Skin epidermis (tissue), 12 donors: Measurements from ENCODE around the gene CSNK1A1.
A peak's percentile ranks its signal among the peaks of the same experiment; 100 is the strongest.
"Not testable (repeated sequence)": the region's sequence is repeated elsewhere in the genome, so short reads cannot be mapped to it uniquely, and the experiment has no call there.

ENCODE experiments used
- H3K27ac ChIP-seq, 21 experiments: fragments of 200-600 bp; sonication (generic) in 11 of 21; one replicate each; pipeline ENCODE4 v1.5.0; 2020; ENCODE audit warnings: mild to moderate bottlenecking in 3 of 21, inconsistent platforms in 2 of 21, moderate library complexity in 2 of 21
- H3K4me3 ChIP-seq, 7 experiments: fragments of 200-600 bp; sonication (generic) in 2 of 7; one replicate each; pipeline ENCODE4 v1.5.0; 2020; ENCODE audit warnings: inconsistent platforms in 2 of 7, mild to moderate bottlenecking in 2 of 7, moderate library complexity in 1 of 7

CSNK1A1 gene

DNA sequence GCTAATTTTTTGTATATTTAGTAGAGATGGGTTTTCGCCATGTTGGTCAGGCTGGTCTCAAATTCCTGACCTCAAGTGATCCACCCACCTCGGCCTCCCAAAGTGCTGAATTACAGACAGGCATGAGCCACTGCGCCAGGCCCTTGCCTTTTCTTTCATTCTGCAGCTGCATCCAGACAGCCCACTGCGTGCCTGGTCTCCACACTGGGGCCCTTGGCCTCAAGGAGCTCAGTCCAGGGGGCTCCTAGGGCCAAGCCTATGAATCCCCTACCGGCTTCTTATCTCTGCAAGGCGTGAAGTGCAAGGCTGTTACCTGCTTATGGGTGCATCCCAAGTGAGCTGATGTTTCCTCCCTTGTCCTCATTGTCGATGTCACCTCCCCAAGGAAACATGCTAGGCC lies 78.8 kb downstream of the CSNK1A1 start:
- H3K27ac ChIP-seq: peak overlapping the region in 16 of 21 experiments; percentile 7 to 76 (median 62)

GRCh38 chr5:149471406-149472183 lies 79.6 kb downstream of the CSNK1A1 start:
- Histone ChIP-seq H3K4me3 (no peak overlapping the region), H3K27ac (peak overlapping the region in 17 of 21 experiments; percentile 7 to 76 (median 65))

More for the DNA sequence above, 78.8 kb downstream of the CSNK1A1 start:
- H3K4me3 ChIP-seq: no peak overlapping the region

DNA sequence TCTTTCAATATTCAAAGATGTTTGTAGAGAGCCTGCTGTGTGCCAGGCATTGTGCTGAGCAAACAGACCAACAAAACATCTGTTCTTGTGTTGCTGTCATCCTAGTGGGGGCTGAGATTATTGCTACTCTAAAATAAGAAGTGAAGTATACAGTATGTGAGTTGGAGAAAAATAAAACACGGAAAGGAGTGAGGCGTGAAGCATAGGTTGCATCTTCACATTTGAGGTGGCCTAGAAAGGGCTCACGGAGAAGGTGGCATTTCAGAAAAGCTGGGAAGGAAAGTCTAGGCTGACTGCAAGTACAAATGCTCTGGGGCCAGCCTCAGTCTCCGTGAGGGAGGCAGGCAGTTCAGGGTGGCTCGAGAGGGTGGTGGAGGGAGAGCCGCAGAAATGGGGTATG lies 80.3 kb downstream of the CSNK1A1 start:
- Histone ChIP-seq H3K4me3 (no peak overlapping the region), H3K27ac (peak overlapping the region in 16 of 21 experiments; percentile 7 to 76 (median 63))

DNA sequence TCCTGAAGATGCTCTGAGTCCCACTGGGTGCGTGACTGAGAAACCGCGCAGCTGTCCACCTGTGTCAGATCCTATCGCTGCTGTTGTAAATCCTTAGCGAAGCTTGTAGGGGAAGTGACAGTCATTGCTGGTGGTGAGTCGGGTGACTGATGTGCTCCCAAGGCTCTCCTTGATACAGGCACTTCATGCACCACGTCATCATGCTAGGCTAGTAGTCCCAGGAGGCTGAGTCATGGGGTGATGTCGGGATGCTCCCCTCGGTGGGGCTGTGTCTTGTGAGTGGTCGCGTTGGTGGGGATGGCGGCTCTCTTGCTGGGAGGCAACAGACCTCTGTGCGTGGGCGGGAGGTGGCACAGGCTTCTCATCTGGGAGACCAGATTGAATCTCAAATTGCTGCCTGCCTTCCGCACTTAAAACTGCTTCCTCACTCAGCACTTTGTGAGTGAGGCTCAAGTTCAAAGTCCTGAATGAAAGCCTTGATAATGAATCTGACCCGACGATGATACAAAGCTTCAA lies 84.7 kb downstream of the CSNK1A1 start:
- Histone ChIP-seq H3K4me3 (no peak overlapping the region), H3K27ac (peak overlapping the region in 1 of 21 experiments; percentile 28)

DNA sequence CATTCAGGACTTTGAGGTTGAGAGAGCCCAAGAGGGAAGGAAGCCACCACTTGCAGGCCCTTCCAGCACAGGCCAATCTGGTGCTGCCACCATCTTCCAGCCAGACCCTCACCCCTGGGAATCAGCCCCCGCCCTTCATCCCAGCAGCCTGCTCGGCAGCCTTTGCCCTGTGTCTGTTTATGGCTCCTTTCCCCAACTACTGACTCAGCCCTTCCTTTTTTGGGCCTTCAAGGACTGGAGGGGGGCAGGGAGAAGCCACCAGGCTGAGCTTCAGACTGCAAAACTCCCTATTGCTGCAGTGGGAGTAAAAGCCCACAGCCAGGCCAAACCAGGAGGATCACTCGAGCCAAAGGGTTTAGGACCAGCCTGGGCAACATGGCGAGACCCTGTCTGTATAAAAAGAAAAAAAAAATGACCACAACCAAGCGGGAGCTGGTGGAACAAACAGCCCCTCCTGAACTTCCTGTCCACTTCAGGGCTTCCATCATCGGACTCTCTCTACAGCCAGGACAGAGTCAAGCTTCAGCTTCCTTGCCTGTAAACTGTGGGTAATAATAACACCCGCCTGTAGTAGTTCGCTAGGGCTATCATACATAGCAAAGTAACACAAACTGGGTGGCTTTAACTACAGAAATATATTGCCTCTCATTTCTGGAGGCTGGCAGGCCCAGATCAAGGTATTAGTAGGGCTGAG lies 86.3 kb downstream of the CSNK1A1 start:
- Histone ChIP-seq H3K4me3 (no peak overlapping the region), H3K27ac (peak overlapping the region in 15 of 21 experiments; percentile 12 to 76 (median 47))

DNA sequence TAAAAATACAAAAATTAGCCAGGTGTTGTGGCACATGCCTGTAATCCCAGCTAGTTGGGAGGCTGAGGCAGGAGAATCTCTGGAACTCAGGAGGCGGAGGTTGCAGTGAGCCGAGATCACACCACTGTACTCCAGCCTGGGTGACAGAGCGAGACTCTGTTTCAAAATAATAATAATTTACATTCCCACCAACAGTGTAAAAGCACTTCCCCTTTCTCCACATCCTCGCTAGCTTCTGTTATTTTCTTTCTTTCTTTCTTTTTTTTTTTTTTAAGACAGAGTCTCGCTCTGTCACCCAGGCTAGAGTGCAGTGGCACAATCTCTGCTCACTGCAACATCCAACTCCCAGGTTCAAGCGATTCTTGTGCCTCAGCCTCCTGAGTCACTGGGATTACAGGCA lies 89.3 kb downstream of the CSNK1A1 start:
- not testable (repeated sequence) for H3K4me3 ChIP-seq, H3K27ac ChIP-seq

DNA sequence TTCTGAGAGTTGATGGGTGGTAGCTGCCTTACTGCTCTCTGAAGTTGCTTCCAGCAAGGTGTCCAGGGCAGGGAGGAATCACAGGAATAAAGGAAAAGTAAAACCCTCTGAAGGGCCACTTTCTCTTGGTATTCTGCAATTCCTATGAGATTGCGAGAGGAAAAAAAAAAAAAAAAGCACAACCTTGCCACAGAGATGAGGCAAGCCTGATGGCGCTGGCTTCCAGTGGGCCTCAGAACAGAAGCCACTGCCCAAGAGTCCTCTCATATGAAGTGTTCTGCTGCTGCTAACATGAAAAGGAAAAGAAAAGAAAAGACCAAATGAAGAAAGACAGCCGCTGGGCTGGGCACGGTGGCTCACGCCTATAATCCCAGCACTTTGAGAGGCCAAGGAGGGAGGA lies 91.3 kb downstream of the CSNK1A1 start:
- Histone ChIP-seq H3K4me3 (no peak overlapping the region), H3K27ac (no peak overlapping the region)

DNA sequence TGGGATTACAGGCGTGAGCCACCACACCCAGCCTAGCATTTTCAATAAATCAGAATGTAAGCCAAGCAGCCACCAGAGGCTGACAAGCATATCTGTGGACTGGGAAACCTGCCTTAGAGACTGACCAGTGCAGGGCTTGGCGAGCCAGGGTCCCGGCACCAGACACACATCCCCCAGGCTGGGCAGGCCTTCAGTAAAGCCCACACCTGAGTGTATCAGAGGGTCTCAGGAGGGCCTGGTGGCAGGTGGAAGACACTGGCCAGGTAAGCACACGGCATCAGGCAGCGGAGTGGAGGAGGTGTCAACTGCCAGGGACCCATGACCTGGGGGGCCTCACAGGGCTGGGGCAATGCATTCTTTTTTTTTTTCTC lies 93.9 kb downstream of the CSNK1A1 start:
- Histone ChIP-seq H3K4me3 (no peak overlapping the region), H3K27ac (peak overlapping the region in 2 of 21 experiments; percentile 67 to 77)

- H3K27ac ChIP-seq: peak overlapping the region in 5 of 21 experiments; percentile 9 to 77 (median 41)
- H3K4me3 ChIP-seq: no peak overlapping the region
Measured at GRCh38 chr5:149456597-149457392, 94.4 kb downstream of the CSNK1A1 start.

GRCh38 chr5:149455889-149456409 lies 95.3 kb downstream of the CSNK1A1 start:
- Histone ChIP-seq H3K4me3 (no peak overlapping the region), H3K27ac (peak overlapping the region in 8 of 21 experiments; percentile 9 to 77 (median 54))

DNA sequence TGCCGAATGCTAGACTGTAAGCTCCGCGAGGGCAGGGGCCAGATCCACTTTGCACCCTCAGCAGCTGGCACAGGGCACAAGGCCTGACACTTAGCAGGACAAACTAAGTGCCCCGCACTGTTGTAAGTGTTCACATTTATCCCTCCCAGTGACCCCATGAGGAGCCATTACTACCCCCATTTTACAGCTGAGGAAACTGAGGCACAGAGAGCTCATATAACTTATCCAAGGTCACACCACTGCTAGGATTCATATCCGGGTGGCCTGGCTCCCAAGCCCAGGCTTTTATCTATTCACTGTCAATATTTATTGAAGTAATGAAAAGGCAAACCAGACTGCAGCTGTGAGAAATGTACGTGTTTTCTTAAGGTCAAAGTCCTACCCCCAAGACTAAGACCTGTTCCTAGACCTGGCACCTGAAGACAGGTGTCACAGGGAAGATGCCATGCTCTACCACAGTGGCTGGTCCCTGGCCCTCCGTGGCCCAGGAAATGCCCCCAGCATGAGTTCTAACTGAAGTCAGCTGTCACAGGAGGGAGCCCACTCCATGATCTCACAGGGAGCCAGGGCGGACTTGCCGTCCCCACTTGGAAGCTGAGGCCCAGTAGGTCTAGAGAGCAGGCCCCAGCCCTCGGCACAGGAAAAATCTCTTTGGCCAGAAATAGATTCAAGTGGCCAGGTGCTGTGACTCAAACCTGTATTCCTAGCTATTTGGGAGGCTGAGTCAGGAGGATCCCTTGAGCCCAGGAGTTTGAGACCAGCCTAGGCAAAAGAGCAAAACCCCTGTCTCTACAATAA lies 97.4 kb downstream of the CSNK1A1 start:
- no peak overlapping the region for H3K4me3 ChIP-seq
- peak overlapping the region in 17 of 21 experiments; percentile 42 to 87 (median 74) for H3K27ac ChIP-seq

DNA sequence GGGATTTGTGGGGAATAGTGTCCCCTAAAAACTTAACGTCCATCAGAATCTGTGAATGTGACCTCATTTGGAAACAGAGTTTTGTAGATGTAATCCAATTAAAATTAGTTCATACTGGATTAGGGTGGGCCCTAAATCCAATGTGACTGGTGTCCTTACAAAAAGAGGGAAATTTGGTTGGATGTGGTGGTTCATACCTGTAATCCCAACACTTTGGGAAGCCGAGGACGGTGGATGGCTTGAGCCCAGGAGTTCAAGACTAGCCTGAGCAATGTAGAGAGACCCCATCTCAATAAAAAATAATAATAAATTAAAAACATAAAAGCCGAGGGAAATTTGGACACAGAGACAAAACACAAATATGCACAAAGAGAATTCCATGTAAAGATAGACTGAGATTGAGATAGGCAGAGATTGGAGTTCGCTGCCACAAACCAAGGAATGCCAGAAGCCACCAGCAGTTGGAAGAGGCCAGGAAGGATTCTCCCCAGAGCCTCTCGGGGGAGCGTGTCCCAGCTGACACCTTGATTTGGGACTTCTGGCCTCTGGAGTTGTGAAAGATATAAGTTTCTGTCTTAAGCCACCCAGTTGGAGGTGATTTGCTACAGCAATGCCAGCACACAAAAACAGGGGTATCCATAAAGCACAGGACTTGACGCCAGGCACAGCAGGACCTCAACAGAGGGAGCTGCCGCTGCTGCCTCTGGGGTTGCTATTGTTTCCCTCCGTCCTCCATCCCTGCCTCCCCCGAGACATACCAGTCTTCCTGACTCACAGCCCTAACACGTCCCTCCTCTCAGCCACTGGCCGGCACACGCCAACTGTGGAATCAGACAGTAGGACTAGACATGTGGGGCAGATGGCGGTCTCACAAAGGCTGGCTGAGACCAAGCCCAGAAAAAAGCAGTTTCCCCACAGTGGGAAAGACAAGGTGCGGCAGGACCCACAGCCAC lies 98.3 kb downstream of the CSNK1A1 start:
- H3K27ac ChIP-seq: peak overlapping the region in 19 of 21 experiments; percentile 29 to 87 (median 74)
- H3K4me3 ChIP-seq: no peak overlapping the region

GRCh38 chr5:149452007-149452664 lies 99.1 kb downstream of the CSNK1A1 start:
- H3K4me3 ChIP-seq: no peak overlapping the region
- H3K27ac ChIP-seq: peak overlapping the region in 19 of 21 experiments; percentile 28 to 87 (median 74)

GRCh38 chr5:149450199-149450598 lies 101.0 kb downstream of the CSNK1A1 start:
- H3K27ac ChIP-seq: peak overlapping the region in 17 of 21 experiments; percentile 12 to 87 (median 61)
- no peak overlapping the region for H3K4me3 ChIP-seq

DNA sequence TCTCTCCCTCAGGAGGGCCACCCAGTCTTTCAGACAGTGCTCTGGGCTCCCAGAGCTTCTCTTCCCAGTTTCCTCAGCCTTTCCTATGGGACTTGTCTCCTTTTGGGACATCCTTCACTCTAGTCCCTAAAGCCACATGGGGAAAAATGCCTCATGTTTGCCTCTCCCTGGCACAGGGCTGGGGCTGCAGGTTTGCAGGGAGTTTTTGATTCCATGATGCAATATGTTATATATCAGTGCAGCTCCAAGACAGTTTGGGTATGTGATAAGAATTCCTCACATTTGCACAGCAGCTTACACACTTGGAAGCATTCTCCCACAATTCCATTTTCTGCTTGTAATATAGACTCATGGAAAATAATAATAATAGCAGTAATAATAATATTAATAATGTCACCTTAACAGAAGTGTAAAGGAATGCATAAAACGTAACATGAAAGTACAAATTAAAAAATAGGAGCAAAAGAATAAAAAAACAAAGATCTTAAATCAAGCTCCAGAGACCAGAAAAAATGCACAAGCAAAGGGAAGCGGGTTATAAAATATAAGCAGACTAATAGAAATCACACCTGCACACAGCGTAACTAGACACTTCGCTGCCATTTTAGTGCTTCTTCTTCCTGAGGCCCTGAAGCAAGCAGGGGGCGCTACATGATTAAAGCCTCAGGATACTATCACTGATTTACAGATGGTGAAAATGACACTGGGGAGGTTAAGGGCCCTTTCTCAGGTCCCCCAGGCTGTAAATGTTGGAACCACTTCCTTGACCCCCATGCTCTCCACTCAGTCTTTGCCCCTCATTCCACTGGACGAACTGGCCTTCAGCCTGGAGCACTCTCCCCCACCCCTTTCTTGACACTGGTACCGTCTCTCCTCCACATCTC lies 102.2 kb downstream of the CSNK1A1 start:
- Histone ChIP-seq H3K27ac (peak overlapping the region in 12 of 21 experiments; percentile 5 to 87 (median 74)), H3K4me3 (no peak overlapping the region)

GRCh38 chr5:149448431-149448830 lies 102.8 kb downstream of the CSNK1A1 start:
- H3K27ac ChIP-seq: peak overlapping the region in 12 of 21 experiments; percentile 5 to 79 (median 64)
- H3K4me3 ChIP-seq: no peak overlapping the region
